PC-9 (cell line): ENCODE data around the gene NAP1L5. TPM values are rescaled to one million over a fixed set of nuclear protein-coding genes. Genes with fewer than 3 reads are reported as not detected.

Experiments
- BruUV-seq: library from RNA; stranded (reverse); fragments of 400-500 nt; replicated peaks from 2 replicates; lab custom pipeline; 2021; lab: Mats Ljungman, UMichigan
- CTCF ChIA-PET: fragments of 300-600 bp; sonication (Branson Sonifier 250); formaldehyde crosslinking; loops from one replicate; lab custom pipeline; 2022; ENCODE audit warnings: antibody characterized with exemption; lab: Charles Lee
- POLR2A ChIA-PET: fragments of 300-600 bp; sonication (Branson Sonifier 250); formaldehyde crosslinking; loops from one replicate; lab custom pipeline; 2022; ENCODE audit warnings: antibody characterized with exemption; ENCODE audit not compliant: unreplicated experiment; lab: Charles Lee
- DNase-seq, 2 experiments: peaks; one replicate each; pipeline versions ENCODE4 v3.0.0 to v3.0.0-alpha.2; 2015 to 2022; ENCODE audit warnings: mixed read lengths in 1 of 2
- H2AFZ ChIP-seq: fragments of 200-600 bp; sonication (generic); 2 replicates; pipeline ENCODE4 v1.8.1; 2017; ENCODE audit warnings: antibody characterized with exemption
- H3F3A ChIP-seq: fragments of 200-600 bp; sonication (generic); 2 replicates; pipeline ENCODE4 v1.8.1; 2017; ENCODE audit warnings: antibody characterized with exemption, mild to moderate bottlenecking, low read depth; ENCODE audit not compliant: insufficient read depth
- H3K27ac ChIP-seq: fragments of 200-600 bp; sonication (generic); 2 replicates; pipeline ENCODE4 v1.6.1; 2016; ENCODE audit warnings: mixed run types
- H3K27me3 ChIP-seq: fragments of 200-600 bp; sonication (generic); 2 replicates; pipeline ENCODE4 v1.6.1; 2016; ENCODE audit warnings: low read depth, mixed run types; ENCODE audit not compliant: insufficient read depth
- H3K36me3 ChIP-seq: fragments of 200-600 bp; sonication (generic); 2 replicates; pipeline ENCODE4 v1.6.1; 2016; ENCODE audit warnings: low read depth, mixed run types
- H3K4me1 ChIP-seq: fragments of 200-600 bp; sonication (generic); replicated peaks from 2 replicates; pipeline ENCODE4 v1.6.1; 2016; ENCODE audit warnings: mixed run types; ENCODE audit not compliant: insufficient read depth
- H3K4me2 ChIP-seq: fragments of 200-600 bp; sonication (generic); 2 replicates; pipeline ENCODE4 v1.6.1; 2017; ENCODE audit warnings: mixed run types
- H3K4me3 ChIP-seq: fragments of 200-600 bp; sonication (generic); 2 replicates; pipeline ENCODE4 v1.6.1; 2016; ENCODE audit warnings: mixed run types
- H3K79me2 ChIP-seq: fragments of 200-600 bp; sonication (generic); 2 replicates; pipeline ENCODE4 v1.6.1; 2017; ENCODE audit warnings: low read depth, mixed run types
- H3K9me2 ChIP-seq: fragments of 200-600 bp; sonication (generic); 2 replicates; pipeline ENCODE4 v1.8.1; 2017; ENCODE audit warnings: mild to moderate bottlenecking; ENCODE audit not compliant: insufficient read depth
- H3K9me3 ChIP-seq: fragments of 200-600 bp; sonication (generic); 2 replicates; pipeline ENCODE4 v1.8.1; 2016; ENCODE audit warnings: low read depth; ENCODE audit not compliant: insufficient read depth
- H4K20me1 ChIP-seq: fragments of 200-600 bp; sonication (generic); 2 replicates; pipeline ENCODE4 v1.8.1; 2017; ENCODE audit not compliant: insufficient read depth
- CTCF ChIP-seq: fragments of 200-600 bp; sonication (generic); conservative IDR thresholded peaks from 2 replicates; pipeline ENCODE4 v1.6.1; 2017; ENCODE audit warnings: mixed run types, antibody characterized with exemption, mild to moderate bottlenecking, moderate library complexity
- EZH2 ChIP-seq: fragments of 200-600 bp; sonication (generic); IDR thresholded peaks from 2 replicates; pipeline ENCODE4 v1.8.0; 2017; ENCODE audit warnings: antibody characterized with exemption, low read depth
- intact Hi-C: fragments of 100-400 bp; cut with micrococcal nuclease; formaldehyde crosslinking; loops from one replicate; pipeline ENCODE4 v1.10.0; 2022; ENCODE audit not compliant: unreplicated experiment
- total RNA-seq: library from RNA; stranded (reverse); gene quantifications from 2 replicates; pipeline ENCODE4 v1.2.3, GENCODE V29; 2021

Gene NAP1L5
- total RNA-seq, 1 experiment from 2014 or later = 0.37 TPM

- Histone ChIP-seq H3K36me3 (no peaks in the 10 kb centered on the region), H3K4me1 (no peaks in the 10 kb centered on the region), H3K9me2 (no peaks in the 10 kb centered on the region), H3K4me2 (no peak overlapping the region), H3K27me3 (no peaks in the 10 kb centered on the region), H4K20me1 (no peaks in the 10 kb centered on the region), H2AFZ (no peak overlapping the region), H3K9me3 (no peaks in the 10 kb centered on the region), H3K27ac (no peak overlapping the region), H3F3A (no peaks in the 10 kb centered on the region), H3K79me2 (no peaks in the 10 kb centered on the region), H3K4me3 (no peak overlapping the region)
- intact Hi-C loops = no loop called here
- POLR2A ChIA-PET = no interaction called here
- CTCF ChIA-PET = no interaction called here
- DNase-seq = no peak
- BruUV-seq = no TSS peak
- TF ChIP-seq EZH2 (no peak), CTCF (no peak)
Measured at GRCh38 chr4:88705223-88705622, 7.6 kb upstream of the NAP1L5 start.

- Histone ChIP-seq H3K9me3 (no peaks in the 10 kb centered on the region), H3K27ac (no peak overlapping the region), H3K27me3 (no peaks in the 10 kb centered on the region), H3K4me3 (no peak overlapping the region), H3K36me3 (no peaks in the 10 kb centered on the region), H3K9me2 (no peaks in the 10 kb centered on the region), H2AFZ (no peak overlapping the region), H4K20me1 (no peaks in the 10 kb centered on the region), H3K79me2 (no peaks in the 10 kb centered on the region), H3F3A (no peaks in the 10 kb centered on the region), H3K4me2 (no peak overlapping the region), H3K4me1 (no peaks in the 10 kb centered on the region)
- CTCF ChIA-PET = no interaction called here
- POLR2A ChIA-PET = no interaction called here
- no TSS peak for BruUV-seq
- no peak for DNase-seq
- TF ChIP-seq EZH2 (no peak), CTCF (no peak)
- intact Hi-C loops = no loop called here
Measured at GRCh38 chr4:88702782-88703181, 5.2 kb upstream of the NAP1L5 start.

DNA sequence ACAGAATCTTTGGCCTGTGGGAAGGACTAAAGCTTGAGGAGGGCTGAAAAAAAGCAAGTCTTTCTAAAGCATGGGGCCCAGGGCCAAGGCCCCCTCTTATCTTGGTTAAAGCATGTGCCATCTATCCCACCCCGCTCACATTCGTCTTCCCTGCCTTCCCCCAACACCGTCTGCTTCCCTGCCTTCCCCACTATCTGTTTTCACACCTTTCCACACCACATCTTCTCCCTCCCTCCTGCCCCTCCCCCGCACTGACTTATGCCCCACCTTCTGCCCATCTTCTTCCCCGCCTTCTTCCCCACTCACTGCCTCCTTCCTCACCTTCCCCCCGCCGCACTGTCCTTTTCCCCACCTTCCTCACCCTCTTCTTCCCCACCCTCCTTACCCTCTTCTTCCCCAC lies 890 bp upstream of the NAP1L5 start:
- no peaks in the 10 kb centered on the region for H3F3A ChIP-seq
- H3K4me2 ChIP-seq = no peak overlapping the region
- H3K4me3 ChIP-seq = no peak overlapping the region
- no peaks in the 10 kb centered on the region for H3K79me2 ChIP-seq
- H3K27me3 ChIP-seq = no peaks in the 10 kb centered on the region
- no peaks in the 10 kb centered on the region for H3K36me3 ChIP-seq
- no peak overlapping the region for H3K27ac ChIP-seq
- ChIA-PET CTCF (interaction anchor here (0.6 kb wide), 1 partner anchor 28 kb away, joined by 11 read pairs; no protein-coding TSS in a partner anchor), POLR2A (interaction anchor here (0.7 kb wide), 1 partner anchor 292 kb away, joined by 5 read pairs; no protein-coding TSS in a partner anchor)
- H3K9me2 ChIP-seq = no peaks in the 10 kb centered on the region
- intact Hi-C loops = no loop called here
- no peak overlapping the region for H2AFZ ChIP-seq
- no peak for DNase-seq
- H4K20me1 ChIP-seq = no peaks in the 10 kb centered on the region
- no peaks in the 10 kb centered on the region for H3K4me1 ChIP-seq
- TF ChIP-seq CTCF (no peak), EZH2 (no peak)
- BruUV-seq = no TSS peak
- no peaks in the 10 kb centered on the region for H3K9me3 ChIP-seq
